Measurements from ENCODE around the gene RNU5D-1.

GRCh38 chr1:44719318-44719717 lies 11.7 kb downstream of the RNU5D-1 start:
- TF ChIP-seq CTCF (IDR thresholded peaks at IDR 0.05): no peak
- no peak for TF ChIP-seq EP300 (IDR thresholded peaks at IDR 0.05)
- TF ChIP-seq POLR2A (IDR thresholded peaks at IDR 0.05): no peak

Data from suprapubic skin (tissue), 3 donors.